ENCODE data around the gene PDE7B.
"Not testable (repeated sequence)": the region's sequence is repeated elsewhere in the genome, so short reads cannot be mapped to it uniquely, and the experiment has no call there.

Gene PDE7B

GRCh38 chr6:136112262-136112661 lies 260.8 kb downstream of the PDE7B start:
- DNase-seq (ENCODE audit: low read depth), result no peak

GRCh38 chr6:136113736-136114173 lies 262.3 kb downstream of the PDE7B start:
- DNase-seq (ENCODE audit: low read depth), result peak; percentile 88

DNA sequence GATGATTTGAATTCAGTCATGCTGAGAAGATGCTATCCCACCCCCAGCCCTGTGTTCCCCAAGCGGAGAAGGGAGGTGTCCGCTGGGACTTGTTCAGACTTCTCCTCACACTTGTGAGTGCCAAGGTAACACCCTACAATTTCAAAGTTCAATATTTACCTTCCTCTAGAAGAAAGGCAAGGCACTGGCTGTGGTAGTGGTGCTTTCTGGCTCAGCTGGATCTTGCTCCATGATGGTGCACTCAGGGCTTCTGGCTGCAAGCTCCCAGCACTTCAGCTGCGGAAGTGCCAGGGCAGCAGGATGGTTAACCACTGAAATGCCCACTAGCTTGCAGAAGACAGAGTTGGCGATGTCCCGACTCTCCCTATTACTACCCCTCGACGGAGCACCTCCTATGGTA lies 263.2 kb downstream of the PDE7B start:
- no peak for DNase-seq (ENCODE audit: low read depth)

- no peak for DNase-seq (ENCODE audit: low read depth)
These were observed 264.4 kb downstream of the PDE7B start for GRCh38 chr6:136115941-136116340.

- DNase-seq (ENCODE audit: low read depth), result no peak
These were observed 265.6 kb downstream of the PDE7B start for GRCh38 chr6:136117081-136117480.

- no peak for DNase-seq (ENCODE audit: low read depth)
These were observed 267.3 kb downstream of the PDE7B start for GRCh38 chr6:136118787-136119186.

GRCh38 chr6:136123468-136123867 lies 272.0 kb downstream of the PDE7B start:
- no peak for DNase-seq (ENCODE audit: low read depth)

DNA sequence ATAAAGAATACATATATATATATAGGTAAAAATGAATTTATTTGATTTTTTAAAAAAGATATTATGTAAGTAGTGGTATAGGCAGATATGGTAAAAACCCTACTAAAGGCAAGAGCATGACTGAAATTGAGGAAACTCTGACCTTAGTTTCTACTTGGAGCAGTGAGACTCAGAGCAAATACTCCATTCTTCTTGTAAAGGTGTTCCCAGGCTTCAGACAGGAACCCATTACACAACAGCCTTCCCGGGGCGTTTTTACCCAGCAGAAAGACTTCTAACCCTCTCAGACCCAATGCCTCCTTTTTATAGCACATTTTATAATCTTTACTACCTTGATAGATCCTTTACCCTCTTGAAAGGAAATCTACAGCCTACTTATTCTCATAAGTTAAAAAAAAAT lies 274.1 kb downstream of the PDE7B start:
- DNase-seq (ENCODE audit: low read depth), result no peak

GRCh38 chr6:136127873-136128272 lies 276.4 kb downstream of the PDE7B start:
- no peak for DNase-seq (ENCODE audit: low read depth)

DNA sequence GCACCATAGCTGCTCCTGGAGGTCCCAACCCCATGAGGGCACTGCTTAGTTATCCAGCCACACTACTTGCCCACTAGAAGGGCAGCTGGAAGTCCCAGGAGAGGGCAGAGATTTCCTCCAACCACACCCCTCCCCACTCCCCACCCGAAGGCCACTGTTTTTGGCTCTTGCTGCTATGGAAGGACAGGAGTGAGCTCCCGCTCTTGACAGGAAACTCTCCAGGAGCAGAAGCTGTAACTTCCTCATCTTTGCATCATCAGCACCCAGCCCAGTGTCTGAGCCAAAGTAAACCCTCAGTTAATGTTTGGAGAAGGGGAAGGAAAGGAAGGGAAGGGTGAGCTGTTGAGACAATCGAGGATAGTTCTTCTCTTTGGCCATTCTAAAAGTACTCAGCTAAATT lies 277.9 kb downstream of the PDE7B start:
- DNase-seq (ENCODE audit: low read depth), result no peak

- peak; percentile 65 for DNase-seq (ENCODE audit: low read depth)
These were observed 282.8 kb downstream of the PDE7B start for GRCh38 chr6:136134268-136134667.

DNA sequence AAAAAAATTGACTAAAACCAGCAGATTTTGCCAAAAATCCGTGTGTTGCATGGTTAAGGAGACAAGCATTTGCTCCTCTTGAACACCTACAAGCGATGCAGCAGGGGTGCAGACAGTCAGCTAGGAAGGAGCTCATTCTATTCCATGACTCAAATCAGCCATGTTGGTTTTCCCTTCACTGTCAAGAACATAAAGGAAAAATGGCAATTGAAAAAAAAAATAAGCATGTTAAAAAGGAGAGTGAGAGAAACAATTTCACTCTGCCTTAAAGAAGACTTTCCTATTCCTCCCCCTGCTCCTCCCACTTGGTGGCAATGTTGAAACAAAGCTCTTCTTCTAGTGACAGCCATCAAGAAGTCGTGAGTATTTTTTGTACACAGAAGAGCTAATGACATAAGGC lies 283.2 kb downstream of the PDE7B start:
- no peak for DNase-seq (ENCODE audit: low read depth)

GRCh38 chr6:136136274-136136673 lies 284.8 kb downstream of the PDE7B start:
- DNase-seq (ENCODE audit: low read depth), result no peak

GRCh38 chr6:136137008-136137692 lies 285.6 kb downstream of the PDE7B start:
- no peak for DNase-seq (ENCODE audit: low read depth)

GRCh38 chr6:136137739-136138402 lies 286.4 kb downstream of the PDE7B start:
- no peak for DNase-seq (ENCODE audit: low read depth)

- not testable (repeated sequence) for DNase-seq (ENCODE audit: low read depth)
These were observed 287.6 kb downstream of the PDE7B start for GRCh38 chr6:136139111-136139510.

GRCh38 chr6:136144251-136145023 lies 292.9 kb downstream of the PDE7B start:
- DNase-seq (ENCODE audit: low read depth), result no peak

DNA sequence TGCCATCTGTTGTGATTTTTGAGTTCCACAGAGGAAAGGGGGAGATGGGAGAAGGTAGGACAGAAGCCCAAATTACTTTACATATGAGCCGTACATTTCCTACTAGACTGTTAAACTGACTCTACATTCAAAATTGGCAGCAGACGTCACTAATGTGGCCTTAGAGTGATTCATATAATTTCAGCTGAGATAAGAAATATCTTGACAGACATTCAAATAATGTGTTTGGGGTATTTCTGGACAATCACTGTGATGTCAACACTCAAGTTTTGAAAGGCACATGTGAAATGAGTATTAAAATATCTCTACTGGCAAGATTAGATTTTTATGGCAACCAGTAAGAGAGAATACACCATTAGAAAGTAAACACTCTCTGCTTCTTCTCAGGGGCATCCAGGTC lies 294.6 kb downstream of the PDE7B start:
- no peak for DNase-seq (ENCODE audit: low read depth)

DNA sequence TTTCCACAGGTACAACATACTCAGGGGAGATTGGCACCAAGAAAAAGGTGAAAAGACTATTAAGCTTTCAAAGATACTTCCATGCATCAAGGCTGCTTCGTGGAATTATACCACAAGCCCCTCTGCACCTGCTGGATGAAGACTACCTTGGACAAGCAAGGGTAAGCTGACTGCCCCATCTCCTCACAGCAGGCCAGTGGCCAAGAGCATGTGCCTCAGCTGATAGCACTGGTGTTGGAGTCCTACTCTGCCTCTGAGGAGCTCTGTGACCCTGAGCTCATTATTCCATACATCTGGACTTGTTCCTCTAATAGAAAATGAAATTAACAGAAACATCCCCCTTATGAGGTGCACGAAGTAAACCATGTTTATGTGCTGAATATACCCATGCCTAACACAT lies 295.8 kb downstream of the PDE7B start:
- no peak for DNase-seq (ENCODE audit: low read depth)

- no peak for DNase-seq (ENCODE audit: low read depth)
These were observed 296.6 kb downstream of the PDE7B start for GRCh38 chr6:136148051-136148450.

DNA sequence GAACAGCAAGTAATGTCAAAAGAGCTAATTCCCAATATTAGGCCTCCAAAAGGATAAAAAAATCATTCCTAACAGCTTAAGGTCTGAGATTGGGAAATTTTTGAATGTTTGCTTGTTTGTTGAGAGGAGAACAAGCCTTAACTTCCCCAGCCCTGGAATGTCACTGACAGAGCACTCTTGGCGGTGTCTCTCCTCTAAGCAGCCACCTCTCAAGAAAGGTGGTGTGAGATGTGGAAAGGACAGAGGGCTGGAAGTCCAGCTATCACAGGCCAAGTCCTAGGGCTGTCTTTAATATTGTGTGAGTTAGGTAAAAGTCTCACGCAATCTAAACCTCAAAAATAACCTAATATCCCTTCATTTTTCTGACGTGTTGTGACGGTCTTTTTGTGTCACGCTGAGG lies 297.0 kb downstream of the PDE7B start:
- no peak for DNase-seq (ENCODE audit: low read depth)

- no peak for DNase-seq (ENCODE audit: low read depth)
These were observed 297.8 kb downstream of the PDE7B start for GRCh38 chr6:136149311-136149710.

DNA sequence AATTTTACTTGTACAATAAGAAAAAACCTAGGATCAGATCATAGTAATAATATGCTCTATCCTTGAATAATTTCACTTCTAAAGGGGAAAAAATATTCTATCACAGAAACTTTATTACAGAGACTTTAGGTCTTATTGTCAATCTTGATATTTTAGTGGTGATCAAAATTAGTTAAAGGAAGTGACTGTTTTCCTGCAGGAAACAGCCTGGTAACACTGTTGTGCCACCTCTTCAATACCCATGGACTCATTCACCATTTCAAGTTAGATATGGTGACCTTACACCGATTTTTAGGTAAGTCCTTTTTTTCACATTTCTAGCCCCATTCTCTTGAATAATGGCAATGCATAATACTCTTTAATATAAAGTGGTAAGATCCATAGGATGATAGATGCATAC lies 299.5 kb downstream of the PDE7B start:
- no peak for DNase-seq (ENCODE audit: low read depth)
